A549 (cell line): ENCODE measurements around the gene NGEF. TPM values are rescaled to one million over a fixed set of nuclear protein-coding genes. Genes with fewer than 3 reads are reported as not detected.
A peak's percentile ranks its signal among the peaks of the same experiment; 100 is the strongest.

Experiments used
- ATAC-seq, 2 experiments: fragments of 200-7000 bp in 1 of 2; fragments of >200 bp in 1 of 2; cut with Nextera tagmentation in 1 of 2; cut with Tn5 transposase in 1 of 2; 3 replicates each; pipeline versions ENCODE4 v1.8.0 to v1.9.1; 2018 to 2020; ENCODE audit warnings: mild to moderate bottlenecking in 1 of 2, moderate library complexity in 1 of 2
- CTCF ChIA-PET: fragments of 300-600 bp; sonication (Branson Sonifier 250); formaldehyde crosslinking; extraction: SDS; loops from one replicate; lab custom pipeline; 2021; ENCODE audit warnings: antibody characterized with exemption, inconsistent platforms; lab: Yijun Ruan, JAX
- POLR2A ChIA-PET: fragments of 350-600 bp; formaldehyde crosslinking; extraction: SDS; loops from one replicate; lab custom pipeline; 2021; ENCODE audit warnings: antibody characterized with exemption, inconsistent platforms; lab: Yijun Ruan, JAX
- DNase-seq, 2 experiments: peaks; one replicate each; pipeline versions ENCODE4 v3.0.0 to v3.0.0-alpha.2; 2011 to 2016; ENCODE audit warnings: low read depth in 1 of 2, low spot score in 1 of 2
- FAIRE-seq: peaks from 2 replicates; lab custom pipeline; 2011; peaks lifted over from hg19 to GRCh38; lab: Jason Lieb, UNC
- H3K27ac ChIP-seq, 2 experiments: fragments of >200 bp; sonication (Bioruptor Twin); formaldehyde crosslinking; 3 replicates each; pipeline ENCODE4 v1.5.1; 2016 to 2017
- H3K4me1 ChIP-seq: fragments of >200 bp; sonication (Bioruptor Twin); formaldehyde crosslinking; 3 replicates; pipeline ENCODE4 v1.6.1; 2016
- H3K4me2 ChIP-seq: fragments of >200 bp; sonication (Bioruptor Twin); formaldehyde crosslinking; 3 replicates; pipeline ENCODE4 v1.6.1; 2016
- H3K4me3 ChIP-seq: fragments of >200 bp; sonication (Bioruptor Twin); formaldehyde crosslinking; 3 replicates; pipeline ENCODE4 v1.5.1; 2016
- H3K9me3 ChIP-seq: fragments of >200 bp; sonication (Bioruptor Twin); formaldehyde crosslinking; 3 replicates; pipeline ENCODE4 v1.6.1; 2016
- BHLHE40 ChIP-seq: IDR thresholded peaks from 2 replicates; pipeline ENCODE4 v1.6.1; 2012; ENCODE audit warnings: low read depth, low read length, inconsistent platforms
- CBX8 ChIP-seq: fragments of 200-600 bp; sonication (generic); IDR thresholded peaks from 2 replicates; pipeline ENCODE4 v1.6.1; 2016
- CHD2 ChIP-seq: fragments of 150-350 bp; IDR thresholded peaks from 2 replicates; pipeline ENCODE4 v1.6.1; 2014; ENCODE audit warnings: low read length; ENCODE audit not compliant: partially characterized antibody
- CHD4 ChIP-seq: fragments of 200-600 bp; sonication (generic); IDR thresholded peaks from 2 replicates; pipeline ENCODE4 v1.6.1; 2016; ENCODE audit warnings: antibody characterized with exemption, mild to moderate bottlenecking, borderline replicate concordance
- EHF ChIP-seq: fragments of 250-450 bp; sonication (Bioruptor Pico); IDR thresholded peaks from 2 replicates; pipeline ENCODE4 v1.5.0; 2020; ENCODE audit warnings: mild to moderate bottlenecking
- ESRRA ChIP-seq: fragments of 150-350 bp; IDR thresholded peaks from 2 replicates; pipeline ENCODE4 v1.6.1; 2014; ENCODE audit warnings: mild to moderate bottlenecking, low read length, borderline replicate concordance
- FOSB ChIP-seq: fragments of 250-450 bp; sonication (Bioruptor Pico); IDR thresholded peaks from 2 replicates; pipeline ENCODE4 v1.5.0; 2020; ENCODE audit warnings: mild to moderate bottlenecking, moderate library complexity
- FOSL2 ChIP-seq, 2 experiments: fragments of 450-650 bp in 1 of 2; fragments of >200 bp in 1 of 2; sonication (Bioruptor Twin) in 1 of 2; formaldehyde crosslinking; IDR thresholded peaks; 2 replicates each; pipeline versions ENCODE4 v1.5.0 to v1.6.1; 2016 to 2020; ENCODE audit warnings: mild to moderate bottlenecking in 1 of 2, moderate library complexity in 1 of 2
- FOXS1 ChIP-seq: fragments of 250-450 bp; sonication (Bioruptor Pico); IDR thresholded peaks from 2 replicates; pipeline ENCODE4 v1.5.0; 2020; ENCODE audit warnings: mild to moderate bottlenecking, moderate library complexity
- GATA3 ChIP-seq: IDR thresholded peaks from 2 replicates; pipeline ENCODE4 v1.6.1; 2012; ENCODE audit warnings: borderline replicate concordance
- HEYL ChIP-seq: fragments of 250-450 bp; sonication (Bioruptor Pico); IDR thresholded peaks from 2 replicates; pipeline ENCODE4 v1.8.0; 2021; ENCODE audit warnings: mild to moderate bottlenecking, moderate library complexity
- HOXA7 ChIP-seq: fragments of 250-450 bp; sonication (Bioruptor Pico); IDR thresholded peaks from 2 replicates; pipeline ENCODE4 v1.5.0; 2020; ENCODE audit warnings: mild to moderate bottlenecking, moderate library complexity
- HOXB13 ChIP-seq: fragments of 250-450 bp; sonication (Bioruptor Pico); IDR thresholded peaks from 2 replicates; pipeline ENCODE4 v1.5.0; 2020; ENCODE audit warnings: low read depth, mild to moderate bottlenecking, moderate library complexity
- JUN ChIP-seq, 2 experiments: fragments of >200 bp; sonication (Bioruptor Twin); formaldehyde crosslinking; IDR thresholded peaks; 2 replicates in 1 of 2; 3 replicates in 1 of 2; pipeline ENCODE4 v1.6.1; 2016 to 2017
- KDM1A ChIP-seq: fragments of 200-600 bp; sonication (generic); IDR thresholded peaks from 2 replicates; pipeline ENCODE4 v1.6.1; 2016; ENCODE audit warnings: low read depth, mild to moderate bottlenecking
- KDM5A ChIP-seq: fragments of 200-600 bp; sonication (generic); IDR thresholded peaks from 2 replicates; pipeline ENCODE4 v1.6.1; 2016; ENCODE audit warnings: antibody characterized with exemption, mild to moderate bottlenecking
- MAZ ChIP-seq: fragments of 150-350 bp; IDR thresholded peaks from 2 replicates; pipeline ENCODE4 v1.6.1; 2014; ENCODE audit warnings: antibody characterized with exemption, low read depth, low read length, borderline replicate concordance
- MYC ChIP-seq: IDR thresholded peaks from 2 replicates; pipeline ENCODE4 v1.6.1; 2012; ENCODE audit warnings: mild to moderate bottlenecking, inconsistent platforms, low read length, improper control_type of control experiment, borderline replicate concordance
- NFE2L2 ChIP-seq: fragments of 150-350 bp; conservative IDR thresholded peaks from 2 replicates; pipeline ENCODE4 v1.6.1; 2014; ENCODE audit warnings: low read length
- NPAS2 ChIP-seq: fragments of 250-450 bp; sonication (Bioruptor Pico); IDR thresholded peaks from 2 replicates; pipeline ENCODE4 v1.8.0; 2022; ENCODE audit warnings: mild to moderate bottlenecking, moderate library complexity, borderline replicate concordance
- POLR2AphosphoS2 ChIP-seq: conservative IDR thresholded peaks from 2 replicates; pipeline ENCODE4 v1.6.1; 2012; ENCODE audit warnings: low read length, improper control_type of control experiment, inconsistent platforms
- REST ChIP-seq: fragments of 200-600 bp; sonication (generic); IDR thresholded peaks from 2 replicates; pipeline ENCODE4 v1.6.1; 2016; ENCODE audit warnings: antibody characterized with exemption, mild to moderate bottlenecking, moderate library complexity
- RNF2 ChIP-seq: fragments of 200-600 bp; sonication (generic); IDR thresholded peaks from 2 replicates; pipeline ENCODE4 v1.6.1; 2016; ENCODE audit warnings: low read depth, mild to moderate bottlenecking, antibody characterized with exemption, moderate library complexity, borderline replicate concordance
- SMC3 ChIP-seq: fragments of >200 bp; sonication (Bioruptor Twin); formaldehyde crosslinking; IDR thresholded peaks from 3 replicates; pipeline ENCODE4 v1.6.1; 2018; ENCODE audit warnings: inconsistent platforms
- TFCP2L1 ChIP-seq: fragments of 250-450 bp; sonication (Bioruptor Pico); IDR thresholded peaks from 2 replicates; pipeline ENCODE4 v1.5.0; 2021; ENCODE audit warnings: mild to moderate bottlenecking
- TP53 ChIP-seq: fragments of 250-450 bp; sonication (Bioruptor Pico); IDR thresholded peaks from 2 replicates; pipeline ENCODE4 v1.5.0; 2021; ENCODE audit warnings: mild to moderate bottlenecking, moderate library complexity
- ZFP36 ChIP-seq: fragments of 450-650 bp; IDR thresholded peaks from 2 replicates; pipeline ENCODE4 v1.6.1; 2014; ENCODE audit warnings: borderline replicate concordance; ENCODE audit not compliant: partially characterized antibody
- ZNF302 ChIP-seq: fragments of 250-450 bp; sonication (Bioruptor Pico); IDR thresholded peaks from 2 replicates; pipeline ENCODE4 v1.9.0; 2021; ENCODE audit warnings: inconsistent platforms, mild to moderate bottlenecking, moderate library complexity
- WGBS: methylation state at CpG from one replicate; pipeline ENCODE4 v1.1.6; 2017; ENCODE audit errors: missing lambda C conversion rate; 5-methylcytosine and 5-hydroxymethylcytosine counted together
- polyA plus RNA-seq, 4 experiments: library from polyadenylated mRNA; depleted of rRNA in 3 of 4; stranded (reverse); fragments of >200 nt; fragmentation: RNase III in 1 of 4; extraction: RNeasy Plus Mini Kit Qiagen cat#74134 plus additional on column Dnase treatment in 1 of 4; gene quantifications; 2 replicates in 3 of 4; 3 replicates in 1 of 4; pipeline ENCODE4 v1.2.3, GENCODE V29; 2011 to 2017
- TF ChIP-seq, protein P1 (sequence below): fragments of >200 bp; sonication (Bioruptor Twin); formaldehyde crosslinking; IDR thresholded peaks from 2 replicates; pipeline ENCODE4 v1.6.1; 2016
- TF ChIP-seq, protein P2 (sequence below): IDR thresholded peaks from 2 replicates; pipeline ENCODE4 v1.6.1; 2012

The NGEF gene
- polyA plus RNA-seq, 2 of the 4 experiments (the other 2 are of a cell fraction): 8.1 to 9.7 TPM

- H3K4me1 ChIP-seq: peaks cover 24% of the 10 kb centered on the region
- TF ChIP-seq NPAS2 (CRISPR knock-in tag) (no peak), CBX8 (no peak), MAZ (no peak), CHD4 (no peak), ZNF302 (CRISPR knock-in tag) (no peak), CHD2 (no peak), MYC (no peak), FOXS1 (no peak)
- TF ChIP-seq, protein P1, sequence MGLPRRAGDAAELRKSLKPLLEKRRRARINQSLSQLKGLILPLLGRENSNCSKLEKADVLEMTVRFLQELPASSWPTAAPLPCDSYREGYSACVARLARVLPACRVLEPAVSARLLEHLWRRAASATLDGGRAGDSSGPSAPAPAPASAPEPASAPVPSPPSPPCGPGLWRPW: no peak
- DNase-seq: no peak
- no peaks in the 10 kb centered on the region for H3K9me3 ChIP-seq
- no peak for ATAC-seq
- FAIRE-seq: no peak
- H3K4me3 ChIP-seq: no peak overlapping the region
- peak overlapping the region; percentile 26 to 97; a peak in 4 of 6 replicates for H3K27ac ChIP-seq
- POLR2A ChIA-PET: no interaction called here
- CTCF ChIA-PET: interaction anchor here (0.9 to 1.0 kb wide), 3 partner anchors 10 to 183 kb away, joined by 3 to 4 read pairs (median 3); no protein-coding TSS in a partner anchor
- no peak overlapping the region for H3K4me2 ChIP-seq
- 80% methylated on average over 1 of the region's 15 CpGs for WGBS
These were observed 141.6 kb downstream of the NGEF start for GRCh38 chr2:232871418-232871834.

GRCh38 chr2:232870766-232871371 is 142.2 kb downstream of the NGEF start:
- Histone ChIP-seq H3K9me3 (no peaks in the 10 kb centered on the region), H3K4me1 (peaks cover 24% of the 10 kb centered on the region), H3K4me2 (no peak overlapping the region), H3K4me3 (no peak overlapping the region)
- POLR2A ChIA-PET: no interaction called here
- CTCF ChIA-PET: interaction anchor here (0.9 to 1.0 kb wide), 3 partner anchors 10 to 184 kb away, joined by 3 to 4 read pairs (median 3); no protein-coding TSS in a partner anchor
- FAIRE-seq: no peak
- WGBS: 87% methylated on average over 15 of the region's 17 CpGs
- no peak for TF ChIP-seq JUN (IDR thresholded peaks at IDR 0.05)
- no peak for TF ChIP-seq KDM5A
- TF ChIP-seq MYC: no peak
- TF ChIP-seq RNF2: no peak
- TF ChIP-seq NFE2L2: no peak
- TF ChIP-seq, protein P2, sequence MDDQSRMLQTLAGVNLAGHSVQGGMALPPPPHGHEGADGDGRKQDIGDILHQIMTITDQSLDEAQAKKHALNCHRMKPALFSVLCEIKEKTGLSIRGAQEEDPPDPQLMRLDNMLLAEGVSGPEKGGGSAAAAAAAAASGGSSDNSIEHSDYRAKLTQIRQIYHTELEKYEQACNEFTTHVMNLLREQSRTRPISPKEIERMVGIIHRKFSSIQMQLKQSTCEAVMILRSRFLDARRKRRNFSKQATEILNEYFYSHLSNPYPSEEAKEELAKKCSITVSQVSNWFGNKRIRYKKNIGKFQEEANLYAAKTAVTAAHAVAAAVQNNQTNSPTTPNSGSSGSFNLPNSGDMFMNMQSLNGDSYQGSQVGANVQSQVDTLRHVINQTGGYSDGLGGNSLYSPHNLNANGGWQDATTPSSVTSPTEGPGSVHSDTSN: no peak
- TF ChIP-seq TFCP2L1: no peak
- TF ChIP-seq GATA3: no peak
- TF ChIP-seq SMC3: no peak
- no peak for TF ChIP-seq ZFP36
- TF ChIP-seq FOSB (CRISPR knock-in tag): no peak
- no peak for TF ChIP-seq POLR2AphosphoS2
- TF ChIP-seq ESRRA: no peak
- TF ChIP-seq, all 56 proteins: peak for 0
- no peak for ATAC-seq
- peak overlapping the region; percentile 26 to 97; a peak in 4 of 6 replicates for H3K27ac ChIP-seq
- DNase-seq: no peak

DNA sequence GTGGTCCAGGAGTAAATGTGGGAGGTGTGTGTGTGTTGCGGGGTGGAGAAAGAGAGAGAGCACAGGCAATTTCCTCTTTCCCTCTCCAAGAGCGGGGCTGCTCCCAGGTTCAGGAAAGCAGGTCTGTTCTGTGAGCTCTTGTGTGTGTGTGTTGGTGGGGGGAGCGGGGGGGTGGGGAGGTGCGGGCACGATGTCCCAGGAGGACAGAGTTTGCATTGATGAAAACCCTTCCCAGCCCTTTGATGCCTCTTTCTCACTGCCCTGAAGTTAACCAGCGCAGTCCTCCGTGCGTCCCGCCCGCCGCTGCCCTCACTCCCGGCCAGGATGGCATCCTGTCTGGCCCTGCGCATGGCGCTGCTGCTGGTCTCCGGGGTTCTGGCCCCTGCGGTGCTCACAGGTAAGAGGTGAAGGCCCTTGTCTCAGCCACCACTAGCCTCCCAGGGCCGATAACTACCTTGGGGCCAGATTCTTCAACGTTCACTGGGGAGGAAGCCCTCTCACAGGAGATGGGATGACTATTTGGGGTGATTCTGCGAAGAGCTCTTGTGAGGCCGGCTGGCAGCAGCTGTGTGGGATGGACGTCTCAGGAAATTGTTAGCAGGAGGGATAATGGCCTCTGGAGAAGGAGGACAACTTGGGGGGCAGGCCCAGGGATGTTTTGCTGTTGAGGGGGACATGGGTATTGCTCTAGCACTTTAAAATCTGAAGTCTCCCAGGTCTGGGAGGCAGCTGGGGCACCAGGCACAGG is 142.9 kb downstream of the NGEF start, which contains the start of gene SNORC:
TSS of gene SNORC (plus strand) at position 247 of the 748 bp plus-strand sequence. CDS start at position 325, 78 bp downstream.
- H3K4me2 ChIP-seq: no peak within 1 kb of the TSS
- TF ChIP-seq EHF (CRISPR knock-in tag) (no peak), CHD2 (no peak), KDM1A (no peak), JUN (IDR thresholded peaks at IDR 0.05) (no peak), FOSL2 (IDR thresholded peaks at IDR 0.05) (no peak), FOSL2 (CRISPR knock-in tag; IDR thresholded peaks at IDR 0.05) (no peak), REST (no peak), TP53 (CRISPR knock-in tag) (no peak), BHLHE40 (no peak), HOXA7 (CRISPR knock-in tag) (no peak), HOXB13 (CRISPR knock-in tag) (no peak), HEYL (no peak)

More for the DNA sequence above, 142.9 kb downstream of the NGEF start, which contains the start of gene SNORC:
- no peak for FAIRE-seq
- H3K27ac ChIP-seq: peak within 1 kb of the TSS; percentile 26 to 97; a peak in 4 of 6 replicates
- no peak within 1 kb of the TSS for H3K4me3 ChIP-seq
- H3K4me1 ChIP-seq: peaks cover 21% of the 10 kb centered on the region
- ATAC-seq: peak in 1 of 2 experiments; percentile 5; a peak in 2 of 6 replicates
- CTCF ChIA-PET: interaction anchor here (0.8 to 1.2 kb wide), 4 partner anchors 13 to 184 kb away, joined by 3 to 4 read pairs (median 4); no protein-coding TSS in a partner anchor
- WGBS: 88% methylated on average over 20 of the region's 21 CpGs
- H3K9me3 ChIP-seq: no peaks in the 10 kb centered on the region
- POLR2A ChIA-PET: no interaction called here
- no peak for DNase-seq
